GM19468 (cell line): ENCODE measurements around the gene PLAAT3.
"Not testable (repeated sequence)": the region's sequence is repeated elsewhere in the genome, so short reads cannot be mapped to it uniquely, and the experiment has no call there.

ENCODE experiments used
- ATAC-seq: cut with Tn5 transposase; IDR thresholded peaks from one replicate; pipeline ENCODE4 v1.9.1; 2021; ENCODE audit warnings: mild to moderate bottlenecking, moderate library complexity, moderate number of reproducible peaks; ENCODE audit not compliant: unreplicated experiment; ENCODE audit errors: extremely low read depth

The PLAAT3 gene

DNA sequence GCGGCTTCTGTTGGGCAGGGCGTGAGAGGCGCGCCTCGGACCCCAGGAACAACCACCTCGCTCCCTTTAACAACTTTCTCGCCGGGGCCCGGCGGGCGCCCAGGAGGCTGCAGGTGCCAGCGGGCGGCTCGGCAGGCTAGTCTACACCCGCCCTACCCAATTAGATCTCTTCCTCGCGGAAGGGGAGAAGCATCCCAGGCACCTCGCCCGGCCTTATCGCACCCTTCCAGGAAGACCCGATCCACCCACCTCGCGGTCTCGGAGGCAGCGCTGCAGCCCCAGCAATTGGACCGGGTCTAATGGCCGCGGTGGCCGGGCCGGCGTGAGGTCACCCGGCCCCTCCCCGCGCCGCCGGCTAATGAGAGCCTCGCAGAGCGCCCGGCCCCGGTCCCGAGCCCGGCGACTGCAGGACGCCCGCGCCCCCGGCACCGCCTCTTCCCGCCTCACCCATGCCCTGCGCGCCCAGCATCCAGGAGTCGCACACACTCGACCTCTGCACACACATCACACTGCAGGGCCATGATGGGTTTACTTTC is at the start of gene PLAAT3:
Gene PLAAT3 (minus strand): TSS at position 298 of the 536 bp plus-strand sequence. CDS start 419 bp downstream, outside the sequence.
- ATAC-seq: peak; percentile 35

DNA sequence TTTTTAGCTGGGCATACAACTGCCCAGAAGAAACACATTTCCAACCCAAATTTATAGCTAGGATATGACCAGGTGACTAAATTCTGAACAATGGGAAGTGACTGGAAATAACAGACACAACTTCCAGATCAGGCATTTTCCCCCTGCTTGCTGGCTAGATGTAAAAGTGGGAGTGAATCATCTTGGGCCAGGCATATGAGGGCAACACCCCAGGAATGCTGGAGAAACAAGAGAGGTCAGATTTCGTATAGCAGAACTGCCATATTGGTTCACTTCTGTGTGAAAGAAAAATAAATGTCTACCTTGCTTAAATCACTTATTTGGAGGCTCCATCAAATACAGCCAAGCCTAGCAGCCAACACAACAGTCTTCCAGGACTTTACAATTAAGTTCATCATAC is 49.6 kb upstream of the PLAAT3 start:
- no peak for ATAC-seq

DNA sequence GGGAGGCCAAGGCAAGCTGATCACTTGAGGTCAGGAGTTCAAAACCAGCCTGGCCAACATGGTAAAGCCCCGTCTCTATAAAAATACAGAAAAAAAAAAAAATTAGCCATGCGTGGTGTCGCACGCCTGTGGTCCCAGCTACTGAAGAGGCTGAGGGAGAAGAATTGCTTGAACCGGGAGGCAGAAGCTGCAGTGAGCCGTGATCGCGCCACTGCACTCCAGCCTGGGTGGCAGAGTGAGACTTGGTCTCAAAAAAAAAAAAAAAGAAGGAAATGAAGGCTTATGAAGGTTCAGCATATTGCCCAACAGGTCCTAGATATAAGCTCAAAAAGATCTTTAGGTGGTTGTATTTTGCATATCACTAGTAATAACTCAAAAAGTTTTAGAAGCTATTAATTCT is 46.7 kb upstream of the PLAAT3 start:
- no peak for ATAC-seq

DNA sequence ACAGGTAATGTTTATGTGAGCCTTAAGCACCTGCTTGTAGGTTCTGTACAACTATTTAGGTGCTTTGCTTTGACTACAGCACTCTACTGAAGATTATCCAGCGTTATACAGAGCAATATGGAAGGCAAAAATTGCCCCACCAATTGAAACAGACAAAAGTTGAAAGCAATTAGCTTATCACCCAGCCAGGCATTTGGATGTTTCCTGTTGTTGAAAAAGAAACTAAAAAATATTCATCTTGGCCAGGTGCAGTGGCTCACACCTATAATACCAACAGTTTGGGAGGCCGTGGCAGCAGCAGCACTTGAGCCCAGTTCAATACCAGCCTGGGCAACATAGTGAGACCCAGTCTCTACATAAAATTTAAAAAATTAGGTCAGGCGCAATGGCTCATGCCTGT is 38.4 kb upstream of the PLAAT3 start:
- no peak for ATAC-seq

DNA sequence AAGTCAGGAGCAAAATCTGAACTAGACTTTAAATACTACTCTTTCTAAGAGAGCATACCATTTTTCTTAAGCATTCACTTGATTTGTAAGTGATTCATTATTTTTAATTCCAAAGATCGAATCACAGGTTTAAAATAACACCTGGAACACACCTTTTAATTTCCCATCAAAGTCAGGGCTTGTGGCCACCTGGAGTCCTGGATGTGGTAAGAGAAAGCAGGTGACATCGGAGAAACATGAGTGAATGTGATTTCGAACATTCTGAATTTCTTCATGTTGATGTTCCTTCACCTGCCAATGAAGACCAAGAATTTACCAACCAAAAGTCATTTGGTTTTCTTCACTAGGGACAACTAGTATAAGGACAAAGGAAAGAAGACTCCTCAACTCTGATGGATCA is 29.0 kb upstream of the PLAAT3 start:
- ATAC-seq: no peak

DNA sequence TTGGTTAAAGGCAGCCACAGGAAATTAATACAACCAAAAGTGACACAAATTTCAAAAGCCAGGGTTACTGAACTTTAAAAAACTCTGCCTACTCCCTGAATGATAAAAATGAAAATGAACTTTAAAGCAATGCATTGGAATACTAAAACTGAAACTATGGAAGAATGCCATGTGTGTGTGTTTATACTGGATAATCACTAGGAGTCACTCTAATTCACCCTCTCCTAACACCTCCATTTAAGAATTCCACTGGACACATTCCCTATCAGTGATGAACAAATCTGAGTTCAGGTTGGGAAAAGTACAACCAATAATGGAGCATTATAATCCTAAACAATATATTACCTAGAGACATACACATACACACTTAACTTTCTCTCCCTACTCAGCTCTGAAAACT is 27.5 kb upstream of the PLAAT3 start:
- ATAC-seq: no peak

DNA sequence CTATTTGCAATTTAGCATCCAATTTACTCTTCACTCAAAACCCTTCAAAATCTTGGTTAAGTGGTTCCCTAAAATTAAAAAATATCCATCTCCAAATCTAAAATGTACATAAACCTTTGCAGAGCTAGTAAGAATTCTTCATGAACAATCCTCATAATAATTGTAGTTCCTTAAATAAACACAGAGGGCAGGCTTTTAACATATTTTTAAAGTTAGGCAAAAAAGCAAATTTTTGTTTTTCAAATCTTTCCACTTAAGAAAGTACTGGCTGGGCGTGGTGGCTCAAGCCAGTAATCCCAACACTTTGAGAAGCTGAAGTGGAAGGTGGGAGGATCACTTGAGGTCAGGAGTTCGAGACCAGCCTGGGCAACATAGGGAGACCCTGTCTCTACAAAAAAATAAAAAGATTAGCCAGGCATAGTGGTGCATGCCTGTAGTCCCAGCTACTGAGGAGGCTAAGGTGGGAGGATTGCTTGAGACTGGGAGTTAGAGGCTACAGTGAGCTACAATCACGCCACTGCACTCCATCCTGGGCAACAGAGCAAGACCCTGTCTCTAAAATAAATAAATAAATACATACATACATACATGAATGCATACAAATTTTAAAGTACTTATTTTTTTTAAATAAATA is 25.1 kb upstream of the PLAAT3 start:
- no peak for ATAC-seq

DNA sequence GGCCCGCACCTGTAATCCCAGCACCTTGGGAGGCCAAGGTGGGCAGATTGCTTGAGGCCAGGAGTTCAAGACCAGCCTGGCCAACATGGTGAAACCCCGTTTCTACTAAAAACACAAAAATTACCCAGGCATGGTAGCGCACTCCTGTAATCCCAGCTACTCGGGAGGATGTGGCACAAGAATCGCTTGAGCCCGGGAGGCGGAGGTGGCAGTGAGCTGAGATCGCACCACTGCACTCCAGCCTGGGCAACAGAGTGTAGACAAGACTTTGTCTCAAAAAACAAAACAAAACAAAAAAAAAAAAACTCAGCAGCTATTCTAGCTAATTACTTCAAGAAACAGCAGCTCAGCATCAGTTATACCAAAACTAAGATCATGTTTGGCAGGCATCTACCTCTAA is 24.2 kb upstream of the PLAAT3 start:
- not testable (repeated sequence) for ATAC-seq

DNA sequence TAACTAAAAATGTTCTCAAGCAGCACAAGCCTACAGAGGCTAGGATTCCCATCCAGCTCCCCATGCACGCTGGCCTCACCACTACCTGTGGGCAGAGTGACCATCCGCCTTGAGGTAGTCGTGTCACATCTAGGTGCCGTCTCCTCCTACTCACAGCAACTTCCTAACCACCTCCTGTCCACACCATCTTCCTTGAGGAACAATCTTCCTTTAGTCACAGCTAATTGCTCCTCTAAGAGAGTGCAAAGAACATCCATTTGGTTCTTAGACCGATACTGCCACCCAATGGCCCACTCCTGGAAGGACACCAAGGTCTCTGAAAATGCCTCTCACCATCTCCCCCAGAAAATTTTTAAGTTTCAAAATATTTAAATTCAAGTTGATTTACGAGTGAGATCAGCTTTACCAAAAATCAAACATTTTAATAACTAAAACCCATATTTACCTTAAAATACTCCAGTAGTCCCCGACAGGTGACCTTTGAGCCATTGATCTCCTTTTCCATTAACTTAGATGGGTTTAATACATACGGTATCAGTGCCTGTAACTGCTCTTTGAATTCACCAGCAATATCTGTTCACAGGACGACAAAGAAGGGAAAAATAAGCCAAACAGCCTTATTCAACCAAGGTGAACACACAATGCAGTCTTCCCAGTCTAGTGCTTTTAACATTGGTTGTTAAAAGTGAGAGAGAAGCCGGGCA is 21.7 kb upstream of the PLAAT3 start:
- ATAC-seq: no peak

DNA sequence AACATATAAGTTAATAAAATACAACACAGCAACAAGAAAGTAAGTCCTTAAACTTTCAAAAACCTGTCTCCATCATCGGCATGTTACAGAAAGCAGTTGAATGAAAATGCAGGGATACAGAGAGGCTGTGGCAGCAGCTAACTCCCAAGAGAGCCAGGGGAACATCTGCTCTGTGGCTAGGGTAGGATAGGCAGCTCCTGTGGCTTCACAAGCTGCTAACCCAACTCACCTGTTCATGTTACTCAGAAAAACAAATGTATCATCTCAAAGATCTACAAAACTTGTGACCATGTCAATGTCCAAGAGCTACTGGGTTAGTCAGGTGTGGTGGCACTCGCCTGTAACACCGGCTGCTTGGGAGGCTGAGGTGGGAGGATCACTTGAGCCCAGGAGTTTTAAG is 15.2 kb upstream of the PLAAT3 start:
- no peak for ATAC-seq

DNA sequence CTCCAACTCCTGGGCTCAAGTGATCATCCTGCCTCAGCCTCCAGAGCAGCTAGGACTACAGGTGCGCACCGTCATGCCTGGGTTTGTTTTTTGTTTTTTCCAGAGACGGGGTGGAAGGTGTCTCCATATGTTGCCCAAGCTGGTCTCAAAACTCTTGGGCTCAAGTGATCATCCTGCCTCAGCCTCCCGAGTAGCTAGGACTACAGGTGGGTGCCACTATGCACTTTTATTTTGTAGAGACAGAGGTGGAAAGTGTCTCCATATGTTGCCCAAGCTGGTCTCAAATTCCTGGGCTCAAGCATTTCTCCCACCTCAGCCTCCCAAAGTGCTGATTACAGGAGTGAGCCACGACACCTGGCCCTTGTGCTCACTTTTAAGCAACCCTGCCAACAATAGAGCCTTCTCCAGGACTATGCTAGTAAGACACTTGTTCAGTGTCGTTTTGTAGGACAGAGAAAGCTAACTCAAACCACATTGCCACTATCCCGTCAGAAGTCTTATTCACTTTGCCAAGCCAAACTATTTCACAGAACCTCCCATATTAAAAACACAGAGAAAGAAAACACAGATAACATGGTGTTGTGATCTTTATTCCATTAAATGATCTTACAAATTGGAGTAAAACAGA is 9.4 kb upstream of the PLAAT3 start:
- ATAC-seq: no peak

DNA sequence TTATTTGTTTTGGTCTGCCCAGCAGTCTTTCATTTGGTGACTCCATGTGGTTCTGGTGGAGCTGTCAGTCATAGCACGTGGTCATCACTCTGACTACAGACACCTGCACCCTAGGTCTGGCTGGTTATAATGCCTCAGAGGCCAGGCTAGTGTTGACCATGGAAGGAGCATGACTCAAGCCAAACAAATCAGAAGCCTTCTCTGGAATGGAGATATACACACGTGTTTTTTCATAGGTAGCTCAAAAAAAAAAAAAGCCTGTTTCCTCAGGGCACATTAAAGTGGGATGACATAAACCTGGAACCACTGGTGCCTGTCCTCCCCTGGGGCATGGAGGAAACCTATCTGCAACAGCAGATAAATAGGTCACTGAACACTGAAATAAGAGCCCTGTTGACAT is 8.1 kb upstream of the PLAAT3 start:
- ATAC-seq: no peak

DNA sequence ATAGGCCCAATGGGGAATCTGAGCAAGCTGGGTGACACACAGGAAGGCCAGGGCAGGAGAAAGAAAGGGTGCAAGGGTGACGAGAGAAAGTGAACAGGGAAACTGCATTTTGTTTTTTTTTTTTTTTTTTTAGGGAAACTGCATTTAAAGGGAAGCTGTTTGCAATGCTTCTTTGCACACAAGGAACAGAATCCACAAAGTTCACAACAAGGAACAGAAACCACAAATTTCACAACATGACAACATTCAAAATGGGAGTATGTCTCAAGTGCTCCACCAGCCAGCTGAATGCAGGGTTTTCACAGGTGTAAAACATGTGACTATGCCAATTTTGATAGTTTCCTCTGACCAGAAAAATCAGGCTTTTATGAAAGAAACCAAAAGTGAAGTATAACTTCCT is 6.8 kb upstream of the PLAAT3 start:
- ATAC-seq: no peak

DNA sequence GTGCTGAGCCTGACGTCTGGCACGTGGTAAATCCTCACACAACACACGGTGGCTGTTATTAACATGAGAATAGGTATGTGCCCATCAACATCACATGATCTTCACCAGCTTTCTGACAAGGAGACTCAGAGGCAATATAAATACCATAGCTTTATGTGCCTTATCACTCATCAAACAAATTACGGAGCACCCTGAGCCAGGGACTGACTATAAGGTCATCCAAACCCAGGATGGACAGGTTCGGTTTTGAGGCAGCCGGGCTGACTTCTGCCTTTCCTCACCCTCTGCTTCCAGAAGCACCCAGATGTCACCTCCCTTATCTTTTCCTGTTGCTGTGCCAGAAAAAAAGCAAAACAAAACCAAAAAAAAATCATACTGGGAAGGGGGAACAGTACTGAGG is 5.7 kb upstream of the PLAAT3 start:
- ATAC-seq: no peak

DNA sequence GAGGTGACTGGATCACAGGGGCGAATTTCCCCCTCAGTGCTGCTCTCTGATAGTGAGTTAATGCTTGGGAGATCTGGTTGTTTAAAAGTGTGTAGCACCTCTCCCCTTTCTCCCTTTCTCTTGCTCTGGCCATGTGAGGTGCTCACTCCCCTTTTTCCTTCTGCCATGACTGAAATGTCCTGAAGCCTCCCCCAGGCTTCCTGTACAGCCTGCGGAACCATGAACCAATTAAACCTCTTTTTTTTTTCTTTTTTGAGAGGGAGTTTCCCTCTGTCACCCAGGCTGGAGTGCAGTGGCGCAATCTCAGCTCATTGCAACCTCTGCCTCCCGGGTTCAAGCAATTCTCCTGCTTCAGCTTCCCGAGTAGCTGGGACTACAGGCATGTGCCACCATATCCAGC is 3.5 kb upstream of the PLAAT3 start:
- ATAC-seq: not testable (repeated sequence)

DNA sequence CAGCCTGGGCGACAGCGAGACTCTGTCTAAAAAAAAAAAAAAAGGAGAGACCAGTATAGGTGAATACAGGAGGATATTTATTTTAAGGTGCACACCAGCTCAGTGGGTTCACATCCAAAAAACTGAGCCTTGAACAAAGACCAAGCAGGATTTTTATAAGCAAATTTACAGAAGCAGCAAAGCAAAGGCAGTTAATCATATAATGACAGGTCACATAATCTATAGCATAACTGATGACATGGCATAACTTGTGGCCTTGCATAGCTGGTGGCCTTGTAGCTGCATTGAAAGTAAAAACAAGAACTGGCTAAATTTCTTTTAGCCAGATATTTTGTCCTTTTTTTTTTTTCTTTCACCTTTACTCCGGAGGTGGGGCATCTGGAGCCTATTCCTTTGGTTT is 2.7 kb upstream of the PLAAT3 start:
- ATAC-seq: no peak

DNA sequence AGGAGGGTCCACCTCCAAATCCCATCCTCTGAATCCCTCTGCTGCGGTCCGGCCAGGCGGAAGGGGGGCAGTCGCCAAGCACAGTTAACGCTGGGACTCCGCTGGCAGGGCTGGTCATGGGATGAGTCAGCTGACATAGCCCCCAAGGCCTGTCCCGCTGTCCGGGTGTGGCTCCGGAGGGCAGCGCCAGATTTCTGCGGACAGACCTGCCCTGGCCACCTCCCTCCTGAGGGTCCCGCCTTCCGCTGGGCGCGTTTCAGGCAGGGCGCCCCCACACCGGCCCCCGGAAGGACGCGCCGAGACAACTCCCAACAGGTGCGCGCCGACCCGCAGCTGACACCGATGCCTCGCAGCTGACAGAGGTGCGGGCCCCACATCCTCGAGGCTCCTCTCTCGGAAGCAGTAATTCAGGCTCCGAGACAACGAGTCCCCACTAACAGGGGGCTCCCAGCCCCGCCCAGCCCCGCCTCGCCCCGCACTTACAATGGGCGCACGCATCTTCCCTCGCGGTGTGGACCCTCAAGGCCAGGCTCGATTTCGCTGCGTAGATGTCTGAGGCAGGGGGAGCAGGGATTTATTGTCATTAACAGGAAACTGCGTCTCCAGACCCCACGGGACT is 607 bp downstream of the PLAAT3 start:
- no peak for ATAC-seq

DNA sequence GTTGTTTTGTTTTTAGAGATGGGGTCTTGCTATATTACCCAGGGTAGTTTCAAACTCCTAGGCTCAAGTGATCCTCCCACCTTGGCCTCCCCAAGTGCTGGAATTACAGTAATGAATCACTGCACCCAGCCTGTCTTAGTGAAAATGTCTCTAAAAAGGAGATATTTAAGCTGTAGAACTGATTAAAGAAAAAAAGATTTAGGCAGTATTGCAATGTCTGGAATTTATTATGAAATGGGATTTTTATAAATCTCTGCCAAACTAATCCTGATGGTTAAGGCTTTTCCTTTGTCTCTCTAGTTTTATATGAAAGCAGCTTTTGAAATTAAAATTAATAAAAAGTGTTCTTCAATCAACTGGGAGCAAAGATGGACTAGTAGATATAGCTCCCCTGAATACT is 2.1 kb downstream of the PLAAT3 start:
- no peak for ATAC-seq

DNA sequence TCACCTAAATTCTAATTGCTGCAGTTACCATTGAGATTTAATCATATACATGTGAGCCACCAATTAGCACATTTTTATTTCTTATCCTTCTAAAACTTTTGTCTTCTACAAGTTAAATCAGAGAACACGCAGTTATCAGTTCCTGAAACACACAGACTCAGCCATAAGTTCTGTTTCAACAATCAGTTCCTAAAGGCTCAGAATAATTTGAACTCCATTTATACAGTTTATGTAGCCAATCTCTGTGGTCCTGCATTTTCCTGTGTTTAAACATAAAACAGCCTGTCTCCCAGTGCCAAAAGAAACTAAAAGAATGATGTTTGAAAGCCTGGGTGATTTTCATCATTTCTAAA is 2.9 kb downstream of the PLAAT3 start:
- no peak for ATAC-seq

DNA sequence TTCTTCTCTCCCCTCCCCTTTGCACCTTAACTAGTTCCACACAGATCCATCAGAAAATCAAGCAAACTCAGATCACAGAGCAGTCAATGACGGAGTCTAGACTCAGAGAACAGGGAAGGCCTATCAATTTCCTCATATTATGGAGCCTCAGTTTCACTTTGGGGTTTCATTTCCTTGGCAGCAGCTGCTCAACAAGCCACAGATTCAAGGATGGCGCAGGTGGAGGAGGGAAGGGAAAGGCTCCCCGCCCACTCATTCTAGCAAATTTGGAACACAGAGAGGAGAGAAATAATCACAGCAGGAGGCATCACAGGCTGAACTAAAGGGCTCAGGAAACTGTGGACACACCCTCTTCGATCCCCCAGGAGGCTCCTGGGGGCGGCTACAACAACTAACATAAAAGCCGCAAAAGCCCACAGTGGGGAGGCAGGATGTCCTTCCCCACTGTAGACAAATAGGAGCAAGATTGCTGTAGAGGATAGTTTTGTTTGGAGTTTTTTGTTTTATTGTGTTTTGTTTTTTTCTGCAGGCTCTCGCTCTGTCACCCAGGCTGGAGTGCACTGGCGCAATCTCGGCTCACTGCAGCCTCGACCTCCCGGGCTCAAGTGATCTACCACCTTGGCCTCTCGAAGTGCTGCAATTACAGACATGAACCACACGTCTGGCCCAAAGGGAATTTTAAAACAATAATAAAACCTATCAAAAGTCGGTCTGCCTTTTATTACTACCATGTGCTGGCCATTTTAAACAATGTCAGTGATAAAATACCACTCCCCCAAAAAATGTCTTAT is 3.4 kb downstream of the PLAAT3 start:
- ATAC-seq: no peak
